ENCODE data around the gene ZNF175.

ZNF175 gene

DNA sequence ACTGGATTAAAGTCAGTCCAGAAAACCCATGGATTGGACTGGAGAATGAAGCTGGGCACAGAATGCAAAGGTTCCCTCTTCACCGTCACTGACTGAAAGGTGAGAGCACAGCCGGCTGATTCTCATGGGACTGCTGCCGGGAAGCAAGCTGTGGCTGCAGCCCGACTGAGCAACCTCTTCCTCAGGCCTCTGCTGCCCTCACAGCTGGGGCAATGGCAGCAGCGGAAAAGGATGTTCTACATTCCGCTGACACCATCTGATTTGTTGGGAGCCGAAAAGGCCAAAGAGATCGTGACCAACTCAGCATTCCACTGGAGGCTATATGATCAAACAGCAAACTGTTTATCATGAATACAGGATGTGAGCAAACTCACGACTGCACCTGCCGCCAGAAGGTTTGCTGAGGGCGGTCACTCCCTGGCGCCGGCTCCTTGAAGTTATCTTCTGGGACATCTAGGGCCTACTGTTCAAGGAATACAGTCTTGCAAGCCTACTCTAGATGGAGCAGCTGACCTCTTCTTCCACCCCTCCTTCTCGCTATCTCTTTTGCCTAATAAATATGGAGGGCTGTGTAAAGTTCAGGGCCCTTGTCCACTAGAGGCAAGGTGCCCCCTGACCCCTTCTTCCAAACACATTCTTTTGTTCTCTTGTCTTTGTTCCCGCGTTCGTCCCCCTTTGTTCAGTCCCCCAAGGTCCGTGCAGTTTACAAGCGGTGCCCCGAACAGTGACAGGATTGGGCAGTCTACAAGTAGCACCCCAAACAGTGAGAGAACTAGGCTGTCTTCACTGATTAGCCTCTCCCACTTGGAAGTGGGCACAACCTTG, 20.0 kb upstream of the ZNF175 start:
- DNase-seq: no peak

GRCh38 chr19:51551673-51552432, 19.2 kb upstream of the ZNF175 start:
- DNase-seq: no peak

GRCh38 chr19:51552608-51552995, 18.5 kb upstream of the ZNF175 start:
- DNase-seq: no peak

GRCh38 chr19:51552996-51553725, 17.9 kb upstream of the ZNF175 start:
- peak; percentile 13 to 16 for DNase-seq

GRCh38 chr19:51559240-51559639, 11.8 kb upstream of the ZNF175 start:
- no peak for DNase-seq

DNA sequence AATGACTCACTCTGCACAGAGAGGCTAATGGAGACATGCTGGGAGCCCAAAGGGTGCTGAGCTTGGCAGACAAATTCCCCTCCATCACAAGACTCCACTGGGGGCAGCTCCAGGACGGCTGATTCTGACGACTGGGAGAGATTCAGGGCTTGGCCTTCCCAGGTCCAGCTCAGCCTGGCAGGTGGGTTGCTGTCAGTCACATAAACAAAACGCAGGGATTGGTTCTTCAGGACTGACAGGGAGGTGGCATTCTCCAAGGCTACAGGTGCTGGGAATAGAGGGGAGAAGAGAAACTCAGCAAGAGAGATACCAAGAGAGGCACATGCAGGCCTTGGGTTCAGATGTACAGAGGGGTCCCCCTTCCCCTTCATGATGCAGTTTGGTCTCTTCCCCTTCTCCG, 10.7 kb upstream of the ZNF175 start:
- DNase-seq: no peak

DNA sequence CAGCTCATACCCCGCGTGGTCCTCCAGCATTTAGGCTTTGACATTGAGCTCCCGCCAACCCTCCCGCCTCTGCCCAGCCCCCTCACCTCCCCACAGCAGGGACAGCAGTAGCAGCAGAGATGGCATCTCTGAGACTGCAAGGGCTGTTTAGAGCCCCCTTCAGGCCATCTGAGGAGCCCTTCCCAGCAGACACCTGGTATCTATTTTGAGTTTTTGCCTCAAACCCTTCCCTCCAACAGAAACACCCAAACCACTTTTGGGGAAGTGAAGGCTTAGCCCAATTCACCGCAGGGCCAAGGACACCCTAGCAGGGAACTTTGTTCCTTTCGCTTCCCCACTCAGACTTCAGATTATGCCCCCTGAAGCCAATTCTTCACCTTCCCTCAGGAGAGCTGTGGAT, 6.3 kb upstream of the ZNF175 start:
- no peak for DNase-seq

DNA sequence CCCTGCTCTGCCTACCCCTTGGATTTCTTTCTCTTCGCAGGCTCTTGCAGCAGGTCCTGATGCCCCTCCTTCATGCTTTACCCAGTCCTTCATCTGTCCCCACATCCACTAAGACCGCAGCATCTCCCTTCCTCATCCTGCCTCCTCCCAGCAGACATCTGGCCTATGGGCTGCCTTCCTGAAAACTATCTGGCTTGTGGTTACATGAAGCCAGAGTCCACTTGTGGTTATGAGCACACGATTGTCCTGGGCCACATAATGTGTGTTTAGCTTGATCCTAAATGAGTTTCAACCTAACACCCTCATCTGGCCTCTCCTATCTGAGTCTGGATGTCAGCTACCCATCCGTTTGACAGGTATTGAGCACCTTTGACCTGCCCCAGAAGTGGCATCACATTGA, 5.5 kb upstream of the ZNF175 start:
- no peak for DNase-seq

GRCh38 chr19:51566489-51567100, 4.5 kb upstream of the ZNF175 start:
- no peak for DNase-seq

DNA sequence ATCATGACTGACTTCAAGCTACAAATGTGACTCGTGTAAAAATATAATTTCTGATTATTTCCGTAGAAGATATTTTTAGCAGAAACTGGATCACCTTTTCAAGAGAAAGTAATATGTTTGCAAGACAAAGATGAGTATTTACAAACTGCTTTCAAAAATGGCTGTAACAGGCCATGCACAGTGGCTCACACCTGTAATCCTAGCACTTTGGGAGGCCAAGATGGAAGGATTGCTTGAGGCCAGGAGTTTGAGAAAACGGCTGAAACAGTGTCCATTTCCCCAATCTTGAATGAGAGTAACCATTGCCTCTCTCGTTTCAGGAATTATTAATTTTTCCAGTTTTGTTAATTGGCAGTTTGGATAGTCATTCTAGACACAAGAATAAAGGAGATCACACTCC, 3.5 kb upstream of the ZNF175 start:
- no peak for DNase-seq

DNA sequence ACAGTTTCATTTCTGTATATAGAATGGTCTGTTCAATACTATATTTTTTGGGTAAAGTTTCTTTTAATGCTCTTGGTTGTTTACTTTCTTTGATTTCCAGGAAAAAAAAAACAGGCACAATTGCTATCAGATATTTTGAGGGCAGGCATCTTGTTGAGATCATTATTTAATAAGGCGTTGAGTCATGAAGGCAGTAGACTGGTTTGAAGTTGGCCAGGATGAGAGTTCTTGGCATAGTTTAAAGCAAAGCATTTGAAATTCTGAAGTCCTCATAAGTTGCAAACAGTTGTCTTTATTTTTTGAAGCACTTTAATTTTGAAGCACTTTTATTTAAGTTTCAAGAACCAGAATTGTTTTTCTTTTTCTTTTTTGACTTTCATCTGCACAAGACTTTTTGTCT, 2.6 kb upstream of the ZNF175 start:
- no peak for DNase-seq

DNA sequence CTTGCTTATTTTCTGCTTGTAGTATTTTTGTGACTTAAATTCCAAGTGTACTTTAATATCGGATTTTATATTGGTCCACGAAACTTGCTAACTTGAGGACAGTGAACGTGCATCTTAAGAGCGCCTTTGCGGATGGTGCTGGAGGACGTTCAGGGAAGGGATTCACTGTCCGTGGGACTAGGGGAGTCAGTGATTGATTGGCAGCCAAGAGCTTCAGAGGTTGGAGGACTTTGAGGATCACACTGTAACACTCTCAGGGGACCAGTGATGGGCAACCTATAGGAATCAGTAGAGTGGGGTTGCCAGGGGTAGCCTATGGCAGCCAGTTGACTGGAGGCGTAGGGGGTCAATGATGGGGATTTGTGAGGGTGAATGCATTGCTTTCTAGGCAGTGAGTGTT, 516 bp downstream of the ZNF175 start:
- DNase-seq: no peak

DNA sequence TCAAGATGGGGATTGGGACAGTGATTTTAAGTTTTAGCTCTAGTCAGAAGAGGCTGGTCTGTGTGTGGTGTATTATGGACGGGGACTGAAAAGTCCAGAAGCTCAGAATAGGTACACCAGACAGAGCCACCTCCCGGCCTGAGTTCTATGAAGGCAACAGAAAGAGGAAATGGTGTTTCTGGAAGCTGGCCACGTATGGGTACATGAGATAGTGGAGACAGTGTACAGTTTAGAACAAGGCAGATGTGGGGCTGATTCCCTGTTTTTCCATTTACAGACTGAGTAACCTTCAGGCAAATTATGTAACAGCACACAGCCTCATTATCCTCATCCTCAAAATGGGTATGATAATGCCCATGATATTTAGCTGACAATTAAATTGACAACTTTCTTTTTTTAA, 1.3 kb downstream of the ZNF175 start:
- DNase-seq: no peak

GRCh38 chr19:51572908-51573307, 1.8 kb downstream of the ZNF175 start:
- no peak for DNase-seq

GRCh38 chr19:51573331-51573730, 2.2 kb downstream of the ZNF175 start:
- no peak for DNase-seq

DNA sequence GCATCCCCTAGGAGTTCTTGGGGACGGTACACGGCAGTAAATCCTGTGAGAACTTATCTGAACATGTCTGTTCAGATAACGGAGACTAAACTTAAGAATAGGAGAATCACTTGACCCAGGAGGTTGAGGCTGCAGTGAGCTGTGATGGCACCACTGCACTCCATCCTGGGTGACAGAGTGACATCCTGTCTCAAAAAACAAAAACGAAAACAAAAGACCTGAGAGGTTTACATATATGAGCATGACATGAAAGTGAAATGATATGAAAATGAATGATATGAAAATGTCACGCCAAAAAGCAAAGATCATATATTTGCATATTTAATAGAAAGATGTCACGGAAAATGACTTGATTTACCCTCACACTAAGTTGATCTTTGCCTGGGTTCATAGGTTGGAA, 5.8 kb downstream of the ZNF175 start:
- DNase-seq: no peak

DNA sequence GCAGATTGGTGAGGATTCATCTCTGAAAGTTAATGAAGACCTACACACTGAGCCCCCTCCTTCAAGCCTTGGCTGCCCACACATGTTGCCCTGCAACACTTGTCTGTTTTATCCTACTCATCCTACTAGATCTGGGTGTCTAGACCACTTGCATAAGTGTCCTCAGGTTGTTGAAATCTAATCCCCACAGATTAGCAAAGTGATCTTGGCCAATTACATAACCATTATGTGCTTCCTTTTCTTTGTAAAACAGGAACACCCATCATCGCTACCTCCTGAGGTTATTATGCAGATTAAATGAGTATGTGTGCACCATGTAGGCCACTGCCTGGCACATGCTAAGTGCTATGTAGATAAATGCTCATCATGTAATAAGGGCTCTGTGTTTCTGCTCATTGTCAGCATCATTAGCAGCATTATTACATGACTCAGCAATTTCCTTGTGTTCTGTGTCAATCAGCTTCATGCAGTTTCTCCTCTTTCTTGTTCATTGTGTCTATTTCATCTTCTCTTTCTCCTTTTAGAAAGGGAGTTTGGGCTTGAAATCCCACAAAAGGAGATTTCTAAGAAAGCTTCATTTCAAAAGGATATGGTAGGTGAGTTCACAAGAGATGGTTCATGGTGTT, 15.1 kb downstream of the ZNF175 start:
- DNase-seq: no peak

DNA sequence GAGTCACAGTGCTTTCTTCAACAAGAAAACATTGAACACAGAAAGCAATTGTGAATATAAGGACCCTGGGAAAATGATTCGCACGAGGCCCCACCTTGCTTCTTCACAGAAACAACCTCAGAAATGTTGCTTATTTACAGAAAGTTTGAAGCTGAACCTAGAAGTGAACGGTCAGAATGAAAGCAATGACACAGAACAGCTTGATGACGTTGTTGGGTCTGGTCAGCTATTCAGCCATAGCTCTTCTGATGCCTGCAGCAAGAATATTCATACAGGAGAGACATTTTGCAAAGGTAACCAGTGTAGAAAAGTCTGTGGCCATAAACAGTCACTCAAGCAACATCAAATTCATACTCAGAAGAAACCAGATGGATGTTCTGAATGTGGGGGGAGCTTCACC, 15.7 kb downstream of the ZNF175 start:
- no peak for DNase-seq

GRCh38 chr19:51587264-51588191, 16.4 kb downstream of the ZNF175 start:
- DNase-seq: no peak

DNA sequence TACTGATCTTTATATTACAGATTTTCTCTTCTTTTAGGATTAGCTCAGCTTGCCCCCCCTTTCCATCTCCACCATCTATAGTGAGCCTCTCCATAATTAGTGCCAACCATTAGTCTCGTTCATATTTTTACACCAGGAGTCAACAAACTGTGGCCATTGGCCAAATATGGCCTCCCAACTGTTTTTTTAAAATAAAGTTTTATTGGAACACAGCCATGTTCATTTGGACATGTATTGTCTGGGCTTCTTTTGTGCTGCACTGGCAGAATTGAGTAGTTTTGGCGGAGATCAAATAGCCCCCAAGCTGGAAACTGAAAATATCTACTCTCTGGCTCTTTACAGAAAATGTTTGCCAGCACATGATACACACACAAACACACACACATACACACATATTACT, 18.4 kb downstream of the ZNF175 start:
- DNase-seq: no peak

DNA sequence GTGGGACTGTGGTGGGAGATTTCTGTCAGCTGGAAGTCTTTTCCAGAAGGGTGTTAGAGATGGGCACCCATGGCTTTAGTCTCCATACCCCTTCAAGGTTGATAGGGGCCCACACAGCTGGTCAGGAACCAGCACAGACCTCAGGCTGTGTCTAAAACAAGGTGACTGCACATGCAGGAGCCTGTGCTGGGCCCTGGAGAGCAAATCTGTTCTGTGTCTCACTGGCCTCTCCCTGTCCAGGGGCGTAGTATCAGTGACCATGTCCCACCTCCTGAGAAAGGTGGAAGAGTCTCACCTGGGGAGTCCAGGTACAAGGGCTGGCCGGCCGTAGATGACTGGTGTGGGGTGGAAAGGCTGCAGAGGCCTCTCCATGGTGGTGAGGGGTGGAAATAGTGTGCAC, 19.4 kb downstream of the ZNF175 start:
- DNase-seq: no peak

GRCh38 chr19:51592521-51592920, 21.4 kb downstream of the ZNF175 start:
- DNase-seq: no peak

Data from activated CD4-positive, alpha-beta T cell treated with anti-CD3 and anti-CD28 coated beads for 4 hours (primary cell).